Esophagus muscularis mucosa (tissue), 4 donors: ENCODE results near the gene TMC2.

Experiments used
- CTCF ChIP-seq, 3 experiments: fragments of 200-600 bp in 2 of 3; fragments of 450-650 bp in 1 of 3; sonication (generic) in 2 of 3; IDR thresholded peaks; one replicate each; pipeline ENCODE4 v1.5.1; 2017 to 2019; ENCODE audit warnings: antibody characterized with exemption in 3 of 3, mild to moderate bottlenecking in 2 of 3, moderate library complexity in 1 of 3
- EP300 ChIP-seq: sonication (generic); formaldehyde crosslinking; IDR thresholded peaks from one replicate; pipeline ENCODE4 v1.6.1; 2017; ENCODE audit warnings: antibody characterized with exemption
- POLR2AphosphoS5 ChIP-seq, 2 donors: sonication (generic); formaldehyde crosslinking; IDR thresholded peaks; one replicate each; pipeline ENCODE4 v1.6.1; 2017; ENCODE audit warnings: antibody characterized with exemption in 2 of 2

- TF ChIP-seq POLR2AphosphoS5 (IDR thresholded peaks at IDR 0.05) (no peak), CTCF (IDR thresholded peaks at IDR 0.05) (no peak), EP300 (no peak)
These were observed 9.2 kb downstream of the TMC2 start for GRCh38 chr20:2545594-2545993.
